SK-N-MC (cell line): ENCODE measurements around the gene SH2D3A.

ENCODE experiments used
- EZH2 ChIP-seq: fragments of 200-600 bp; sonication (generic); IDR thresholded peaks from one replicate; pipeline ENCODE4 v1.6.1; 2017; ENCODE audit warnings: antibody characterized with exemption
- POLR2AphosphoS5 ChIP-seq: IDR thresholded peaks from 2 replicates; pipeline ENCODE4 v1.6.1; 2012; ENCODE audit warnings: mild to moderate bottlenecking, low read depth, low read length, borderline replicate concordance

- TF ChIP-seq EZH2 = no peak
- no peak for TF ChIP-seq POLR2AphosphoS5
Measured at GRCh38 chr19:6720369-6721137, 46.7 kb downstream of the SH2D3A start, which contains the start of gene C3.
